Loucy (cell line): ENCODE results near the gene HOXD1.

Experiments used
- H2AFZ ChIP-seq: fragments of 200-600 bp; sonication (generic); 2 replicates; pipeline ENCODE4 v1.6.0; 2016; ENCODE audit warnings: antibody characterized with exemption, mild to moderate bottlenecking, low read length, moderate library complexity
- H3F3A ChIP-seq: fragments of 200-600 bp; 2 replicates; pipeline ENCODE4 v1.6.0; 2016; ENCODE audit warnings: antibody characterized with exemption, low read depth, mild to moderate bottlenecking
- H3K27me3 ChIP-seq: fragments of 200-600 bp; sonication (generic); 2 replicates; pipeline ENCODE4 v1.6.1; 2014; ENCODE audit warnings: low read length, mild to moderate bottlenecking; ENCODE audit not compliant: insufficient read depth, poor library complexity, severe bottlenecking
- H3K36me3 ChIP-seq: fragments of 200-600 bp; sonication (generic); 2 replicates; pipeline ENCODE4 v1.6.1; 2016; ENCODE audit warnings: low read length; ENCODE audit not compliant: insufficient read depth
- H3K4me1 ChIP-seq: fragments of 200-600 bp; sonication (generic); 2 replicates; pipeline ENCODE4 v1.5.1; 2014; ENCODE audit warnings: low read length, mild to moderate bottlenecking; ENCODE audit not compliant: insufficient read depth, poor library complexity, severe bottlenecking
- H3K4me2 ChIP-seq: fragments of 200-600 bp; sonication (generic); 2 replicates; pipeline ENCODE4 v1.6.0; 2014; ENCODE audit warnings: antibody characterized with exemption, low read length, low read depth, mild to moderate bottlenecking; ENCODE audit not compliant: poor library complexity, severe bottlenecking
- H3K4me3 ChIP-seq: fragments of 200-600 bp; sonication (generic); 2 replicates; pipeline ENCODE4 v1.5.1; 2014; ENCODE audit warnings: low read length, mild to moderate bottlenecking, mixed read lengths; ENCODE audit not compliant: poor library complexity, severe bottlenecking
- H3K79me2 ChIP-seq: fragments of 200-600 bp; sonication (generic); 2 replicates; pipeline ENCODE4 v1.6.1; 2014; ENCODE audit warnings: low read length; ENCODE audit not compliant: insufficient read depth
- H3K9ac ChIP-seq: fragments of 200-600 bp; sonication (generic); 2 replicates; pipeline ENCODE4 v1.6.0; 2014; ENCODE audit warnings: mild to moderate bottlenecking, low read depth, low read length, moderate library complexity; ENCODE audit not compliant: poor library complexity, severe bottlenecking
- H3K9me2 ChIP-seq: fragments of 200-600 bp; sonication (generic); replicated peaks from 2 replicates; pipeline ENCODE4 v1.6.1; 2016; ENCODE audit warnings: low read depth, low read length, mixed read lengths
- H3K9me3 ChIP-seq: fragments of 200-600 bp; sonication (generic); 2 replicates; pipeline ENCODE4 v1.6.1; 2014; ENCODE audit warnings: mild to moderate bottlenecking, antibody characterized with exemption, low read length, low read depth; ENCODE audit not compliant: insufficient read depth
- H4K20me1 ChIP-seq: fragments of 200-600 bp; sonication (generic); 2 replicates; pipeline ENCODE4 v1.6.0; 2014; ENCODE audit warnings: antibody characterized with exemption, low read length, mild to moderate bottlenecking; ENCODE audit not compliant: insufficient read depth, poor library complexity, severe bottlenecking
- CTCF ChIP-seq: fragments of 200-600 bp; sonication (generic); conservative IDR thresholded peaks from 2 replicates; pipeline ENCODE4 v1.5.1; 2014; ENCODE audit warnings: mild to moderate bottlenecking, antibody characterized with exemption, low read length
- EZH2phosphoT487 ChIP-seq: fragments of 200-600 bp; IDR thresholded peaks from 2 replicates; pipeline ENCODE4 v1.6.1; 2018; ENCODE audit warnings: antibody characterized with exemption, mild to moderate bottlenecking, moderate library complexity, borderline replicate concordance

Gene HOXD1

DNA sequence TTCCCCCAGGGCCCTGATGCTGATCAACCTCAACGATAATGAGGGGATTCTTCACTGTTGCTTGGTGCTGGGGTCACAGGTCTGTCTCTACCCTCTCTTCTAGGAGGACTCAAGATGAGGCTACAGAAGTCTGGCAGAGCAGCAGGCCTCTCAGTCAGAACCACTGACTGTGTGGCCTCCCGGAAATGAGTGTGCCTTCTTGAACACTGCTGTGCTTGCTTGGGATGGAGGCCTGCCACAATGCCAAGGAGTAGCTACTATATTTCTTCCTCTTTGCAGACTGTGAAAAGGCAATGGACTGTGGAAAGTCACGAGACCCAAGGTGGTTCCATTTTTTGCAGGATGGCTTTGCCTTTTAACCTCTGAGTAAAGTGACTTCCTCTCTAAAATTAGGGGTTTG lies 5.8 kb upstream of the HOXD1 start:
- TF ChIP-seq CTCF (no peak), EZH2phosphoT487 (no peak)
- H3K27me3 ChIP-seq: no peaks in the 10 kb centered on the region

DNA sequence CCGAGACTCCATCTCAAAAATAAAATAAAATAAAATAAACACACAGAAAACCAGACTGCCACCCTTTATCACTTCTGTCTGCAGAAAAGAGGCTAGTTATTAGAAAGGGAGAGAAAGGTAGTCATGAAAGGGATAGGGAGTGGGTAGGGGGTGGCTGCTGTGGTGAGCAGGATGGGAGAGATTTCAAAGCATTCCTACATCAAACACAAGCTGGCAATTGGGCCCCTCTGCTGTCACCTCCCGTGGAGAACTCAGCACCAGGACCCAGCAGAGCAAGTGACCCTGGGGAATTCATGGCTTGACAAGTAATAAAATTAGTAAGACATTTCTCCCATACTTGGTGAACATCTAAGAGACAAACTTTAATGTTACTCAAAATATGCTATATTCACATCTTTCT lies 3.7 kb upstream of the HOXD1 start:
- no peak overlapping the region for H3K4me3 ChIP-seq
- no peaks in the 10 kb centered on the region for H3F3A ChIP-seq
- no peaks in the 10 kb centered on the region for H3K27me3 ChIP-seq
- TF ChIP-seq EZH2phosphoT487 (no peak), CTCF (no peak)
- H3K36me3 ChIP-seq: no peaks in the 10 kb centered on the region
- H3K9me2 ChIP-seq: no peaks in the 10 kb centered on the region
- no peak overlapping the region for H3K9ac ChIP-seq
- no peaks in the 10 kb centered on the region for H3K79me2 ChIP-seq
- H3K4me2 ChIP-seq: no peak overlapping the region
- H4K20me1 ChIP-seq: no peaks in the 10 kb centered on the region
- no peak overlapping the region for H2AFZ ChIP-seq
- no peaks in the 10 kb centered on the region for H3K9me3 ChIP-seq
- H3K4me1 ChIP-seq: peaks cover 3% of the 10 kb centered on the region

More for the DNA sequence above, 5.8 kb upstream of the HOXD1 start:
- H3K4me2 ChIP-seq: no peak overlapping the region
- no peaks in the 10 kb centered on the region for H3F3A ChIP-seq
- H3K79me2 ChIP-seq: no peaks in the 10 kb centered on the region
- no peaks in the 10 kb centered on the region for H3K36me3 ChIP-seq
- no peaks in the 10 kb centered on the region for H3K9me2 ChIP-seq
- H3K9ac ChIP-seq: no peak overlapping the region
- H3K9me3 ChIP-seq: no peaks in the 10 kb centered on the region
- H3K4me3 ChIP-seq: no peak overlapping the region
- H2AFZ ChIP-seq: no peak overlapping the region
- H4K20me1 ChIP-seq: no peaks in the 10 kb centered on the region
- peaks cover 2% of the 10 kb centered on the region for H3K4me1 ChIP-seq

DNA sequence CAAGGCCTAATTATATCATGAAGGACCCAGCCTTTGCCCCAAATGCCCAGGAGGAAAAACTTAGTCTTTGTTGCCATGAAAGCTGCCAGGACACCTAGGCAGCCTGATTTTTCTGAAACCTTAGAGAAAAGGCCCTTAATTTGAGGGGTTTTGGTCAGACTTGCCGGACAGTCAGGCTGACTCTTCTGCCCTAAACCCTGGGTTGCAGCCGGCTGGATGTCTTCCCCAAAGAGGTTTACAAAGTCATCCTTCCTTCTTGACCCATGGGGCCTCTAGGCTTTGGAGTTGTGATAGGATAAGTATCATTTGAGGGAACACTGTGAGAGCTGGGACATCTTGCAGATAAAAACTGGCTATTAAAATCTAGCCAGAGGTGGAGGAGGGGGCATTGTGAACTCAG lies 2.4 kb upstream of the HOXD1 start:
- H3K9me2 ChIP-seq: no peaks in the 10 kb centered on the region
- no peaks in the 10 kb centered on the region for H3K36me3 ChIP-seq
- no peak for TF ChIP-seq CTCF
- TF ChIP-seq EZH2phosphoT487: no peak
- no peak overlapping the region for H3K4me3 ChIP-seq
- no peaks in the 10 kb centered on the region for H3K27me3 ChIP-seq
- no peaks in the 10 kb centered on the region for H4K20me1 ChIP-seq
- H3K4me1 ChIP-seq: peaks cover 3% of the 10 kb centered on the region
- no peak overlapping the region for H3K4me2 ChIP-seq
- no peaks in the 10 kb centered on the region for H3F3A ChIP-seq
- no peak overlapping the region for H3K9ac ChIP-seq
- no peak overlapping the region for H2AFZ ChIP-seq
- no peaks in the 10 kb centered on the region for H3K9me3 ChIP-seq
- H3K79me2 ChIP-seq: no peaks in the 10 kb centered on the region
